GM10266 (cell line): ENCODE results near the gene TMEM164.

ENCODE experiments used
- DNase-seq: peaks from one replicate; pipeline ENCODE4 v3.0.0; 2012; ENCODE audit errors: extremely low spot score
- CTCF ChIP-seq: IDR thresholded peaks from 2 replicates; pipeline ENCODE4 v1.5.1; 2012; ENCODE audit warnings: mild to moderate bottlenecking, low read depth; ENCODE audit not compliant: control insufficient read depth, insufficient read depth; ENCODE audit errors: missing control alignments

Gene TMEM164

GRCh38 chrX:110015032-110015431, 12.1 kb downstream of the TMEM164 start:
- TF ChIP-seq CTCF: no peak
- no peak for DNase-seq

GRCh38 chrX:110015915-110016314, 13.0 kb downstream of the TMEM164 start:
- no peak for DNase-seq
- TF ChIP-seq CTCF: no peak

- DNase-seq: no peak
- TF ChIP-seq CTCF: no peak
Measured at GRCh38 chrX:110020536-110020935, 17.6 kb downstream of the TMEM164 start.

- DNase-seq: no peak
- TF ChIP-seq CTCF: no peak
Measured at GRCh38 chrX:110021258-110022022, 18.5 kb downstream of the TMEM164 start.

- no peak for DNase-seq
- no peak for TF ChIP-seq CTCF
Measured at GRCh38 chrX:110022599-110023448, 19.9 kb downstream of the TMEM164 start.

GRCh38 chrX:110025395-110025794, 22.5 kb downstream of the TMEM164 start:
- no peak for TF ChIP-seq CTCF
- DNase-seq: no peak
